ENCODE results near the gene CACNG1. TPM values are rescaled to one million over a fixed set of nuclear protein-coding genes. Genes with fewer than 3 reads are reported as not detected.

CACNG1 gene
- total and polyA plus RNA-seq, 2 of the 4 experiments (the other 2 are of a cell fraction), result not detected

DNA sequence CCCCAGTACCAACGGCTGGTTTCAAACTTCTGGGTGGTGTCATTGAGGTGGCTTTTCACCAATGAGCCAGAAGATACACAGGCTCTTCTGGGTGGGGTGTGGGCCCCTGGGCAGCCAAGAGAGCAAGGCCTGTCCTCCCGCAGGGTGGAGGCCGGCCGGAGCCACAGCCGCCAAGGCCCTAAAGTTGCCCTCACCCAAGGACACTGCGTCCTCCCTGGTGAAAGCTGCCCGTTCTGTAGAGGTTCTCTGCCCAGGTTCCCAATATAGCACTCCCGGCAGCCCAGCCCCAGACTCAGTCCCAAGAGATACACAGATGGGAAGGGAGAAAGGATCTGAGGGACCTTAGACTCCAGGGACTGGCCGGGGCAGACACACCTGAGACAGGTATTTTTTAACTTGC lies 10.7 kb upstream of the CACNG1 start:
- TF ChIP-seq POLR2A (IDR thresholded peaks at IDR 0.05; ENCODE audit: low read depth, low read length) (no peak), SMC3 (IDR thresholded peaks at IDR 0.05; ENCODE audit: low read depth, low read length) (no peak), RAD21 (IDR thresholded peaks at IDR 0.05; ENCODE audit: low read length) (no peak), RFX5 (IDR thresholded peaks at IDR 0.05; ENCODE audit: low read depth, low read length) (no peak), MXI1 (IDR thresholded peaks at IDR 0.05; ENCODE audit: borderline replicate concordance, low read depth, low read length) (no peak), NFE2L2 (IDR thresholded peaks at IDR 0.05; ENCODE audit: low read depth, low read length) (no peak), BHLHE40 (IDR thresholded peaks at IDR 0.05; ENCODE audit: low read depth, low read length) (no peak), RCOR1 (IDR thresholded peaks at IDR 0.05; ENCODE audit: insufficient replicate concordance, low read length) (no peak), ELK1 (IDR thresholded peaks at IDR 0.05; ENCODE audit: borderline replicate concordance, low read depth, low read length) (no peak), FOS (IDR thresholded peaks at IDR 0.05; ENCODE audit: low read depth, low read length) (no peak), CEBPB (IDR thresholded peaks at IDR 0.05; ENCODE audit: low read depth, low read length) (no peak)
- TF ChIP-seq, protein P1, sequence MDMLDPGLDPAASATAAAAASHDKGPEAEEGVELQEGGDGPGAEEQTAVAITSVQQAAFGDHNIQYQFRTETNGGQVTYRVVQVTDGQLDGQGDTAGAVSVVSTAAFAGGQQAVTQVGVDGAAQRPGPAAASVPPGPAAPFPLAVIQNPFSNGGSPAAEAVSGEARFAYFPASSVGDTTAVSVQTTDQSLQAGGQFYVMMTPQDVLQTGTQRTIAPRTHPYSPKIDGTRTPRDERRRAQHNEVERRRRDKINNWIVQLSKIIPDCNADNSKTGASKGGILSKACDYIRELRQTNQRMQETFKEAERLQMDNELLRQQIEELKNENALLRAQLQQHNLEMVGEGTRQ (IDR thresholded peaks at IDR 0.05; ENCODE audit: low read depth, low read length), result no peak
- no peak overlapping the region for H2BK15ac ChIP-seq (ENCODE audit: low read depth, low read length)
- no peak overlapping the region for H2BK20ac ChIP-seq (ENCODE audit: low read depth, low read length)
- 100% methylated on average over 4 of the region's 9 CpGs; no CpG with 5 or more reads in 1 of the 2 experiments for WGBS, 2 experiments (ENCODE audit: extremely low coverage in 2 of 2, insufficient read length in 1 of 2)
- no peak overlapping the region for H4K91ac ChIP-seq (ENCODE audit: insufficient read depth, low read depth, low read length)
- H3K4me2 ChIP-seq (ENCODE audit: low read depth, low read length), result no peak overlapping the region
- H3K14ac ChIP-seq (replicated peaks; ENCODE audit: low read depth, low read length), result no peak overlapping the region
- H4K8ac ChIP-seq (ENCODE audit: low read depth in 2 of 2, low read length in 2 of 2), result no peak overlapping the region
- DNase-seq (no peak), ATAC-seq (ENCODE audit: low read depth) (no peak)
- H3K4me1 ChIP-seq (ENCODE audit: control insufficient read depth, insufficient read depth, low read length), result no peaks in the 10 kb centered on the region
- no peak overlapping the region for H2AFZ ChIP-seq (replicated peaks; ENCODE audit: low read length, poor library complexity)
- H3K36me3 ChIP-seq (ENCODE audit: control insufficient read depth, insufficient read depth, low read length), result no peaks in the 10 kb centered on the region
- no peak overlapping the region for H3K4me3 ChIP-seq (ENCODE audit: insufficient read depth, low read depth, low read length)
- H3K9me1 ChIP-seq (ENCODE audit: insufficient read depth, low read length), result no peaks in the 10 kb centered on the region
- H3K79me1 ChIP-seq (ENCODE audit: low read depth in 1 of 2, low read length in 2 of 2), result no peaks in the 10 kb centered on the region
- H2BK5ac ChIP-seq (ENCODE audit: low read depth, low read length, poor library complexity, severe bottlenecking), result no peak overlapping the region
- no peaks in the 10 kb centered on the region for H4K20me1 ChIP-seq (ENCODE audit: insufficient read depth, low read length)
- H3K9me3 ChIP-seq (ENCODE audit: control insufficient read depth, insufficient read depth, low read length), result no peaks in the 10 kb centered on the region; the same call in 1 of the 2 replicates
- H3K23ac ChIP-seq (ENCODE audit: low read depth, low read length), result no peak overlapping the region
- in situ Hi-C loops (cut with MboI; ENCODE audit: low sequenced_read_pairs) (no loop called here), intact Hi-C loops (cut with micrococcal nuclease) (no loop called here), dilution Hi-C loops (cut with HindIII; ENCODE audit: low sequenced_read_pairs, unreplicated experiment) (no loop called here)
- no peak overlapping the region for H2AK5ac ChIP-seq (ENCODE audit: low read depth, low read length)
- BruUV-seq (replicated peaks), result no TSS peak
- H2BK120ac ChIP-seq (ENCODE audit: low read depth, low read length), result no peak overlapping the region
- H3K9ac ChIP-seq (ENCODE audit: low read depth, low read length), result no peak overlapping the region
- no peak overlapping the region for H3K18ac ChIP-seq (ENCODE audit: low read depth, low read length)
- ChIA-PET CTCF (no interaction called here), POLR2A (ENCODE audit: unreplicated experiment) (no interaction called here)
- H3K27ac ChIP-seq (ENCODE audit: insufficient read depth, low read length), result no peak overlapping the region
- H3K4ac ChIP-seq (ENCODE audit: low read depth, low read length), result no peak overlapping the region
- H3K27me3 ChIP-seq (ENCODE audit: control insufficient read depth, insufficient read depth, low read length), result peaks cover 27% of the 10 kb centered on the region
- no peak overlapping the region for H4K5ac ChIP-seq (ENCODE audit: low read depth, low read length)
- no peak overlapping the region for H3K56ac ChIP-seq (ENCODE audit: extremely low read depth, insufficient read depth, low read length)
- H2AK9ac ChIP-seq (replicated peaks; ENCODE audit: low read depth, low read length, poor library complexity), result no peak overlapping the region

Measured in IMR-90 (cell line).